Activated CD8-positive, alpha-beta memory T cell treated with anti-CD3 and anti-CD28 coated beads for 48 hours (primary cell): ENCODE measurements around the gene SMAP1.

Experiments
- DNase-seq, 3 experiments: peaks; one replicate each; pipeline ENCODE4 v3.0.0-alpha.2; 2020; ENCODE audit warnings: low read depth in 2 of 3, low spot score in 2 of 3

SMAP1 gene

DNA sequence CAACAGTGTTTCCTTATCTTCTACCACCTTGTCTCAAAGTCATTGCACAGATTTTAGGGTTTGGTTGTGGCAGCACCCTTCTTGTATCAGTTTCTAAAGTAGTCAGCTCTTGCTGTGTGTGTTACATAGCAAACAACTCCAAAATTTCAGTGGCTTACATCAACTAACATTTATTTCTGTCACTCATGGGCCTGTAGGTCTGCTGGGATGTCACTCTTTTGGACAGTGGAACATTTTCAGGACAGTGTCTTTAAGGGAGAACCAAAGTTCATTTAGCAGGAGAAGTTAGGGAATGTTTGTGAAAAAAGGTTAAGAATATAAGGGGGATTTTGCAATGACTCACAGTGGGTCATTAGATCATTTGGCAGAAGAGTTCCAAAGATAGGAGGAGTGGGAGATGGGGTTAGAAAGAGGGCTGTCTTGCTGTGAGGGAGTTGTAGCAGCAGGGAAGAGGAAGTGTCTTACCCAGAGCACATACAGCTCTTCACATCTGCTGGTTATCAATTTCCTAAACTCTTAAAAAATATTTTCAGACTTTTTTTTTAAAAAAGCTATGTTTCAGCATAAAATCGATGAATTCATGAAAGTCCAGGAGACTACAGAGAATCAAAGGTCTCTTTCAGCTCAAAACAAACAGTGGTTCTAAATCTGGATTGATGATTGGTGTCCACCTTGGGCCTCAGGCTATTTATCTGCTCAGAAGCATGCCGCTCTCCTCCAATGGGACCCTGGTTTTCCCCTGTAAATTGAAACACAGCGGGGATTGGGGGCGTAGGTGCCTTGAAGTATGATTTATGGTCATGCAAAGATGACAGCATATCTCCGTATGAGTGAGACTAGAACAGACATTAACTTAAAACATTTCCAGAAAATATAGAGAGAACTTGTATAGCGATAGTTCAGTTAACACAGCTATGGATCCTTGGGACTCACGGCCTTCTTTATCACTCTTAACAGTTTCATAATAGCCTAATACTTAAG, 171.9 kb downstream of the SMAP1 start:
- no peak for DNase-seq

DNA sequence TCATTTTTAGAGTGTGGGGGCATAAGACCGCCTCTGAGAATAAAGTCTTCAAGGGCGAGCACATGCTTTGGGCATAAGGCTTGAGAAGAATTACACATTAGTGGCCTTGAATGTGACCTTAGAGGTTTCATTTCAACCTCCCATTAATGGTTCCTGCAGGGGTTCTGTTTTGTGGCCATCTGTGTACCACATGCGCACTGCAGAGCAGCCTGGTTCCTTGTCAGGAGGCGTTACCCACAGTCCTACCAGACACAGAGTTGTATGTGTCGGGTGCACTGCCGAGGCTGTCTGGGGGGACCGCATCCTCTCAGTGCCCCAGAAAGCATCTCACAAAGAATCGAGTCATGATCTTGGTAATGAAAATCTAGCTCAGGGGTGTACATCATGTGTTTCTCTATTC, 173.4 kb downstream of the SMAP1 start:
- DNase-seq: no peak

DNA sequence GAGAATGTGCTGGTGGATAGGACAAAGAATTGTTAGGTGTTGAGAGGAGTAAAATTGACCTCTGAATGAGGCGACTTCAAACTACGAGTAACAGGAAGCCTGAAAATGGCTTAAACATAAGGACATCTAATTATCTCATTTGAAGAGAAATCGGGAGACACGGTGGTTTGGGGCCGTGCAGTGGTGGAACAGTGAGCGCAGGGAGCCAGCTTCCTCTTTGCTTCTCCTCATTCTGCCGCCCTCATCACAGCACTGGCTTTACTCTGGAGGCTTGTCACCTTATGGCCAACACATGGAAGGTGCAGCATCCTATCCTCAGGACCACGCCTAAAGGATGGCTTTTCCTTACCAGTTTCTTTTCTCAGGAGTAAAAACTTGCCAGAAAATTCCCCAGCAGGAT, 174.9 kb downstream of the SMAP1 start:
- DNase-seq: no peak

DNA sequence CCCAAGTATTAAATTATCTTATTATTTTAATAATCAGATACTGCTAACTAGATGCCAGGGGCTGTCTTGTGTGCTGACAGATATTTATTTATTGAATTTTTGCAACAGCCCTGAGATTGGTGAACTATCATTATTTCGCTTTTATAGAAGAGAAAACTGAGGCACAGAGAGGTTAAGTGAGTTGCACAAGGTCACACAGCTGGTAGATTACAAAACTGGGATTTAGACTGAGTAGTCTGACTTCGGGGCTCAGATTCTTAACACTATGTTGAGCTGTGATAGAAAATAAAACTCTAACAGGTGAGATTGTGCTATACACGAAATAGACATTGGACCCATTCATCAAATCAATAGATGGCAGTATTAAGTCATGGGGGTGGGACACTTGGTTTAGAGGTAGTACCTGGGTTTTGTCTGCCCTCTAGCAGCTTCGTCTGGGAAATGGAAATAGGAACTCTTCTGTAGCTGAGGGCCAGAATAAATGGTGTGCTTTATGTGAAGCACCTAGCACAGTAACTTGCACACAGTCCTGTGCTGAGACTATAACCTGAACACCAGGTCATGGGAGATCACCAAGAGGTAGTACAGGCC, 175.7 kb downstream of the SMAP1 start:
- DNase-seq: no peak

DNA sequence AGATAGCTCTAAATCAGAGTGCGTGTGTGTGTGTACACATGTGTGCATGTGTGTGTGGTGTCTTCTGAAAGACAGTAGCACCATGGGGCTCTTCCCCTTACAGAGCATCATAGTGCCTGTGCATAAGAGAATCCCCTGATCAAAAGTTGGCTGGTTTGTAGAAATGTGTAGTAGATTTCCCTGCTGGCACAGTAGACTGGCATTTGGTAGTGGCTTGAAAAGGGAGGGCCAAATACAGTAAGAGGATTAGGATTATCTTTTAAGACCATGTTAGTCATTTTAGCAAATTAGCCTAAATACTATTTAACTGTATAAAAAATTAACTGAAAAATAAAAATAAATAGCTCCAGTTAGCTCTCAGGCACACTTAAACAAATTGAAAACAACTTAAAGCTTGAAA, 176.6 kb downstream of the SMAP1 start:
- no peak for DNase-seq

DNA sequence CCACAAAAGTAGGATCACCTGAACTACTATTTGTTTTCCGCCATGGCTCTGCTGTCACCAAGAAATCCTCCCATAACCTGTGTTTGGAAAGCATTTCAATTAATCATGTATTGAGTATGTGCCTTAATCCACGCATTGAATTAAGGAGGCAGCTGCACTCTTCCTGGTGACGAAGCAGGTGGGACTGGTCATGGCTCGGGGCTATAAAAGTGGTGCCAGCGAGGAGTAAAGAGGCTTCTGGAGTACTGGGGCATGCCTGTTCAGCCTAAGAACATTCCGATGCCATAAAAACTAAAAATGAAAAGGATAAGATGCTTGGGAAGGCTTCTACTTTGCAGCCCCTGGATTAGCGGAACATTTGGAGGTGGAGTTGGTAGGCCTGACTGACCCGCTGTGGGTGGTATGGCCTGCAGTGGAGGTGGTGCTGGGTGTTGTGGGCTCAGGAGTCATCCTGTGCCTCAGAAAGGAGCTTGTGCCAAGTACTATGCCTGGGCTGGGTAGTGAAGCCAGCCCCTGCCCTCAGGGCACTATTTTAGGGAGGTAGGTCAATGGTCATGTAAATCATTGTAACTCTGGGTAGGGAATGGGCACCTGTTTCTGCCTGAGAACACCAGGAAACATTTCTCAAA, 178.6 kb downstream of the SMAP1 start:
- DNase-seq: no peak

DNA sequence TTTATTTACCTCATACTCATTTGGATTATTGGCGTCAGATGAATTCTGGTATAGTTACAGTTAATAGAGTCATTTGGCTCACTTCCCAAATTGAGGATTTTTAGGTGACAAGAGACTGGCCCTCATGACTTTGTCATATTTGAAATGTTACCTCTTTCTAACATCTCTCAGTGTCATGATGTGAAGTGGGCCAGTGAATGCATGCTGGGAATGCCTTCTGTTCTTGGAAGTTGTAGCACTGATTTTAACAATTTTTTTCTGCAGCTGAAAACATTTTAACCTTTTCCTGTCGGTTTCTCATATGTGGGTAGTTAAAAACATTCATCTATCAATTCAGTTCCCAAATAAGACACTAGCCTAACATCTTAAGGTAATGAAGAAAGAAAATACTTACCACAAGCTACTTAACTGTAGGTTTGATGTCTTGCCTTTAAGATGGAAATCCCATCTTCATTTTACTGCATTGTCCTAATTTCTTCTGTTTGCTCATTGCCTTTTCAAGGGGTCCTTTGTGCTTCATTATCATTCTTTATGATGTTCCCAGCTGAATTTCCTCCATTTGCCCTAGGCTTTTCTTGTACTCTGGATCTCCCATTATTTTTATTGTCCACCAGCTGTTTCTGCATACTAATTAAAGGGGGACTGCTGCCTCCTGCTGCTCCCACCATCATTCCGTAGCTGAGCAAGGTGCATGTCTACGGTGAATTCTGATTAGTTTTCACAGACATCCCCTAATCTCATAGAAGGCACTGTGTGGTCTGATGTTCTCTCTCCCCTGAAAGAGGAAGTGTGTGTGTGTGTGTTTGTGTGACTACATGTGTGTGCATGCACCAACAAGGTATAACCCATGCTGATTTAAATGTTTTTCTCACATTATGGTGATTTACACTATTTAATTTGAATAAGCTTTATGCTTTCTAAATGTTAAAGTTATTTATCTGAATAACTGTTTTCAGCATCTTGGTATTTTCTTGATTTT, 179.7 kb downstream of the SMAP1 start:
- DNase-seq: no peak

DNA sequence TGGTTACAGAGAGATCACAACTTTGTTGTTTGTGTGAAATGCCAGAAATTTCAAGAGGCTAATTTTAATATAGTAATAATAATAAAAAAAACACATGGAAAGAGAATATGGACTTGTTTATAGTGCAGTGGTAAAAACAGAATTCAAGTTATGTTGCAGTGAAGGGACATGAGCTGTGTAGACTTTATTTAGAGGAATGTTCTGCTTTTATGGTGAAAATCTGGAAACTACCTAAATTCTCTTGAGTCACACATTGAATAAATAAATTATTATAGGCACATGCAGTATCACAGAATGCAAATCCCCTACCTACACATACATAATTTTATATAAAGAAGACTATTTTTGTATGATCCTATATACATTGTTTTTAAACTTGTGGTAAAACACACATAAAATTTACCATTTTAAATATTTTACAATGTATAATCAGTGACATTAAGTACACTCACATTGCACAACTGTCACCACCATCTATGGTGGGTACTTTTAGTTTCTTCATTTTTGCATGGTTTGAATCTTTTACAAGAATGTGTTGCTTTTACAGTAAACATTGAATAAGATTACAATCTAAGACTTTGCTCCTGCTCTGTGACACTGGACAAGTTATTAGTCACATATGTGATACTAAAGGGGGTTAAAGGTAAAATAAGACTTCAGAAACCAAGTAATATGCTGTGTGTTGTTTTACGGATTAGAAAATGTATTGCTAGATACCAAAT, 181.8 kb downstream of the SMAP1 start:
- DNase-seq: no peak

DNA sequence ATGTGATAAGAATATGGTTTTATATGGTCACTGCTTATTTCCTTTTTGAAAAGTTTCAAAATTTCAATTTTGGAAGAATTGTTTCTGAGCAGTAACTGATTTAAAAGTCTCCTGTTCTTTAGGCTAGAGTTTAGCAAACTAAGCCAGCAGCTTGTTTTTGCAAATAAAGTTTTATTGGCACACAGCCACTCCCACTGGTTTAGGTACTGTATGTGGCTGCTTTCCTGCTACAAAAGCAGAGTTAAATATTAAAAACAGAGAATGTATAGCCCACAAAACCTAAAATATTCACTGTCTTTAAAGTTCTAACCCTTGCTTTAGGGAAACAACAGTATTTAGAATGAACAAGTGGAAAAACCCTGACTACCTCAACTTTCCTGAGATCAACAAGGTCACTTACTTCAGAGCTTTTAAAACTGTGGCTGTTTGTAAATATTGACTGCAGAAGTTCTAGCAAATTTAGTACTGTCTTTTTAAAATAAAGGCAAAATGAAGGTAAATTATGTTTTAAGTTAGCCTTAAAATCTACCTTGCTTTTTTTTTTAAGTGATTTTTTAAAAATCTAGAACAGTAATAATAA, 185.1 kb downstream of the SMAP1 start:
- no peak for DNase-seq

DNA sequence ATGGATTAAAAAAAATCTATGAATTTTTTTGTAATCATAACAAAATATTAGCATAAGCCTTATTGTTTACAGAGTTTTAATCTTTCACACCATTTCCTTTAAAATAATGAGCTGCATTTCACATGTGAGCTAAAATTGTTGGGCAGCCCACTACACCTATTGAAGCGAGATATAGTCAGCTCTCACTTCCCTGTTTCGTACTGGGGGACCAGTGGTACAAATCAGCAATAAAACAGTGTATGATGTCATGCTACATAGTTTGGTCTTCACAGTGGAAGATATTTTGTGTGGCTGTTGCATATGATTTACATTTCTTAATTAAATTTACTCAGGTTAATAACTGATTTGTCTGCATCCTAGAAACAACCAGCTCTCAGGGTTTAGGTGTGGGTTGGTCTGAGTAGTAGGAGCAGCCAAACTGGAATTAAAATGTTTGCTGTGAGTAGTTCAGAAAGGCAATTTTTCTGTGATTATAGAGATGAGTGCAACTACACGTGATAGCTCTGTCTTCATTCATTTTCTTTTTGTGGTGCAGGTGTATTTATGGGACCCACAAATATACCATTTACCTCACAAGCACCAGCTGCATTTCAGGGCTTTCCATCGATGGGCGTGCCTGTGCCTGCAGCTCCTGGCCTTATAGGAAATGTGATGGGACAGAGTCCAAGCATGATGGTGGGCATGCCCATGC, 189.8 kb downstream of the SMAP1 start:
- no peak for DNase-seq

DNA sequence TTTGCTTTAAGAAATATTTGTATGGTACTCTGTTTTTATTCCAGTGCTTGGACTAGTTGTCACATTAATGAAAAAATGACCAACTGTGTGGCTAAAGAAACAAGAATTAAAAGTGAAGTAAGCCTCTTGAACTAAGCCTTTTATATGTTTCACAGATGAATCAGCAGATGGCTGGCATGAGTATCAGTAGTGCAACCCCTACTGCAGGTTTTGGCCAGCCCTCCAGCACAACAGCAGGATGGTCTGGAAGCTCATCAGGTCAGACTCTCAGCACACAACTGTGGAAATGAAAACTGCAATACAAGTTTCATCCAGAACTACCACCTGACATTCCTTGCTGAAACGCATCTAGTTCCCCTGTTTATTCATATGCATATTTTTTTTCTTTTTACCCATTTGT, 192.4 kb downstream of the SMAP1 start:
- DNase-seq: no peak

DNA sequence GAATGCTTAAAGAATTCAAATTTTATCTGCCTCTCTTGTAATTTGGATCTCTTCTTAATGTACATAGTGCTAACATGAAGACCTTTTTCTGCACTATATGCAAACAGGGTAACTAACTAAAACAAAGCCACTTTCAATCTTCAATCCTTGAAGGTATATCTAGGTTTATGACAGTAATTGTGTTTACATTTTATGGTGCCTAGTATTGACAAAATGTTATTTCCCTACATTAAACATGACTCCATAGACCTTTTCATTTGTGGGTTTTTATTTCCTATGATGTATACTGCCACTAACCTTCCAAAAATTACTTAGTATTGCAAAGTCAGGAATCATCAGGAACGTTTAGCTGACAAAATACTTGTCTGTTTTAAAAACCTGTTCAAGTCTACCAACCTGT, 193.2 kb downstream of the SMAP1 start:
- no peak for DNase-seq

DNA sequence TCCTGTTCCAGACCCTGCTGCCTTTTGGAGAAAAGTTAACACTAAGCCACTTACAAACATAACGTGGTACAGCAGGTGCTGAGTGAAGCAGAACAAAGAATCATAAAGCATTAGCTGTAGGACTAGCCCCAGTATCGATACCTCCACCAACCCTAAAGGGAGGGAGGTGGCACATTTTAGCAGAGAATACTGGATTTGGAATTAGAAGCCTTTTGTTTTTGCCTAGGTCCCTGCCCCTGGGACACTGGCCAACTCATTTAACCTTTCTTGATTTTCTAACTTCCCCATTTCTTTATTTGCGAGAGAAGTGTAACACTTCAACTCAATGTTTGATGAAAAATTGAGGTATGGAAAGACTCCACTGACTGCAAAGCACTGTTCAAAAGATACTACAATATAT, 195.7 kb downstream of the SMAP1 start:
- DNase-seq: no peak

DNA sequence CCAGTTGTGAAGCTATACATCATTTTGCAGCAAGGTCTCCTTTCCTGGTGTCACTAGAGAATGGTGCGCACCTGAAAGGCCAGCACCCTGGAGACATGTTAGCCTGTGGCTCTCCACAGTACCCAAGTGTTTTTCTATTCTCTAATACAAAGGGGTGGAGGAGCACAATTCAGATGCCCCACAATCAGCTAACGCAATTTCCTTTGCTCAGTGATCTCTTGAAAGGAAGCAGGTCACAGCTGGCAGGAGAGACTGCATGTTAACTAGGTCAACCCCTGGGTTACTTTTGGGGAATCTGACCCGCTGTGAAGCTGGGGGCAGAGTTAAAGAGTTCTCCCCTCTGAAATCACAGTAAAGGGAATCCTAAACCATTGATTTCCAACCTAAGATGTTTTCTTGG, 196.7 kb downstream of the SMAP1 start:
- DNase-seq: no peak

DNA sequence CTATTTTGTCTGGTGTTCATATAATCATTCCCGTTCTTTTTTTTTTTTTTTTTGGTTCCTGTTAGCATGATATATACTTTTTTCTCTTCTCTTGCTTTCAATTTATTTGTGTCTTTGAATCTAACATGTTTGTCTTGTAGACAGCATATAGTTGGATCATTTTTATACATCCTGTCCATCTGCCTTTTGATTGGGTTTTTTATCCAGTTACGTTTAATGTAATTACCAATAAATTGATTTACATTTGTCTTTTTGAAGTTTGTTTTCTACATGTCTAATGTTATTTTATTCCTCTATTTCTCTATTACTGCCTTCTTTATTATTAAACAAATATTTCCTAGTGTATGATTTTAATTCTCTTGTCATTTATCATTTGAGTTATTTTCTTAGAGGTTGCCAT, 204.8 kb downstream of the SMAP1 start:
- DNase-seq: no peak

DNA sequence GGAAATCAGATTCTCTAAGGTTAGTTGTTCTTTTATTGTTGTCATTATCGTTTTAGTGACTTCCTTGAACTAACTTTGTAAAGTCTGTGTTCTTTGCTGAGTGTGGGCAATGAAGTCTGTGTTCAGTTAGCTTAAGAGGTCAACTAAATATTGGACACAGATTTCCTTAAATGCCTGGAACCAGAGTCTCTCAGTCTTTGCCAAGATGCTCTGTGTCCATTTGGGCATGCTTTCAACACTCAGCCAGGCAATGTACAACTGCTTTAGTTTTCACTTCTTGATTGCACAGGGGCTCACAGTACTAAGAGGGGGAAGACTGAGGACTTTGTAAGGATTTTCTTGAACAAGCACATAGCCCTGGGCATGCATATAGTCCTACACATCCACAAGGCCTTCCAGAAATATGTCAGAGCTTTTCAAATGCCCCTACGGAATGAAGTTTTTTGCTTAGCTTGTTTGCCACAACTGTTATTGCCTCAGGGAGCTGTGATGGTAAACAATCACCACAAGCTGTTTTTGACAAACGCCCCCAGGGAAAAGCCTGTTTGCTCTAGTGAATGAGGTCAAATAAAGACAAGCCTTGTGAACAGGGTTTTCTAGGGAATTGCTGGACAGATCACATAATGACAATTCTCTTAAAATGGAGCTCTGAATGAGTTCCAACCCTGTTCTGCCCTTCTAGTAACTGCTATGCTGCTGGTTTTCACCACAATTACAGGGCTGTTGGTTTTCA, 206.7 kb downstream of the SMAP1 start:
- no peak for DNase-seq

DNA sequence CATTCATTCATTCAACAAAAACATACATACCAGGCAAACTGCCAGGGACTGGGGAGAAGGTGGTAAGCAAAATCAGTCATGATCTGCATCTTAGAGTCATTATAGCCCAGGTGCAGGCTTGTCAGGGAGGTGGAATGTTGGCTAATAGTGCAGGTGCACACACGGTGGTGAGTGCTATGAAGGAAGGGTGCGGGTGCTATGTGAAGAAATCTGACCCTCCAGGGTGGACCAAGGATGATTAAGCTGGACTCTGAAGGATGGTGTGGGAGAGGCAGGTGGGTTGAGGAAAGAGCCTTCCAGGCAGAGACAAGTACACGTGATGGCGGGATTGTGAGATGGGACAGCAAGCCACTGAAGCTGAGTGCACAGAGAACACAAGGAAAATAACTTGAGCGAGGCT, 211.8 kb downstream of the SMAP1 start:
- DNase-seq: no peak

DNA sequence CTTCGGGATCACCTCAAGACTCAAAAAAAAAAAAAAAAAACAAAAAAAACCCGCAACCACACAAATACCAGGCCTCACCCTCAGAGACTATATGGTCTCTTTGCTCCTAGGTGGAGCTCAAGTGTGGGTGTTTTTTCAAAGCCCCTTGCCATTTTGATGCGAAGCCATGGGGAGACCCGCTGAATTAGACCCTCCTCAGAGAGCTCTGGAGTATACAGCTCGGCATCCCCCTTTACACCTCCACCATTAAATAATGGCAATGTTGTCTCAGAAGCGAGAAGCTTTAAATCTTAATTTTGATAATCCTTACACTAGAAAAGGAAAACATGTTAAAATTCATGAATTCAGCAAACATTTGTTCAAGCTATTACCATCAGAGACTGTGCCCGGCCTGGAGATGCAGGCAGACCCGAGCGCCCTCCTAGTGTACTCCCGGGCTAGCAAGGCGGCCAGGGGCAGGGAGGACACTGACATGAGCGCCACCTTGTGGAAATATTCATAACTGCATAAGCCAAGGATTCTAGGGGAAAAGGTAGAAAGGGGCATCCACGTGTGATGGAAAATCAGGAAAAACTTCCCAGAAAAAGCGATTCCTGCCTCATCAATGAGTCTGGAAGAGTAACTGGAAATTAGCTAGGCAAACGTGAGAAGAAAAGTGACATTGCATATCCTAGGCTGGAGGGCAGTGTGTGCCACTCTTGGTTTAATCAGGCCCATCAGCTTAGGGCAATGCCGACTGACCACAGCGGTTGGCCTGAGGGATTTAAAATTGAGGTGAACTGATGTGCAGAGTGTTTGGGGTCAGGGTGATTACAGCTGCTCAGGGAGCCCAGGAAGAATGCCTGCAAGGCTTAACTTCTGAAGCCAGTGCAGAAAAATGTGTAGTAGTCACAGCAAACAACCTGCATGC, 216.6 kb downstream of the SMAP1 start:
- peak in 1 of 3 experiments; percentile 30 for DNase-seq
